WTC11 (cell line): ENCODE measurements around the gene MSI2. TPM values are rescaled to one million over a fixed set of nuclear protein-coding genes. Genes with fewer than 3 reads are reported as not detected.

Source experiments
- ATAC-seq: fragments of 200-7000 bp; cut with Tn5 transposase; 2 replicates; pipeline ENCODE4 v1.10.0; 2021; ENCODE audit warnings: mild to moderate bottlenecking, moderate library complexity
- CTCF ChIA-PET: fragments of 300-600 bp; sonication (Branson Sonifier 250); formaldehyde crosslinking; loops from one replicate; lab custom pipeline; 2021; ENCODE audit warnings: antibody characterized with exemption; lab: Charles Lee
- POLR2A ChIA-PET: fragments of 350-600 bp; sonication (Branson Sonifier 250); formaldehyde crosslinking; loops from one replicate; lab custom pipeline; 2021; ENCODE audit warnings: antibody characterized with exemption; lab: Charles Lee
- DNase-seq: peaks from one replicate; pipeline ENCODE4 v3.0.0; 2021; ENCODE audit warnings: low spot score
- H3K27ac Mint-ChIP-seq: 2 replicates; pipeline ENCODE4 v1.8.0; 2021; ENCODE audit warnings: mixed read lengths
- H3K27me3 Mint-ChIP-seq: 2 replicates; pipeline ENCODE4 v1.8.0; 2021; ENCODE audit warnings: low read depth, mild to moderate bottlenecking, moderate library complexity, mixed read lengths
- H3K36me3 Mint-ChIP-seq: 2 replicates; pipeline ENCODE4 v1.8.0; 2021; ENCODE audit warnings: mixed read lengths
- H3K4me1 Mint-ChIP-seq: 2 replicates; pipeline ENCODE4 v1.8.0; 2022; ENCODE audit warnings: mixed read lengths
- H3K4me3 Mint-ChIP-seq: 2 replicates; pipeline ENCODE4 v1.8.0; 2021; ENCODE audit warnings: mild to moderate bottlenecking, moderate library complexity, mixed read lengths
- H3K9me3 Mint-ChIP-seq: 2 replicates; pipeline ENCODE4 v1.8.0; 2021; ENCODE audit warnings: mixed read lengths
- AR ChIP-seq: fragments of 250-450 bp; sonication (Bioruptor Pico); IDR thresholded peaks from 2 replicates; pipeline ENCODE4 v1.9.0; 2021; ENCODE audit warnings: mild to moderate bottlenecking
- ATF1 ChIP-seq: sonication (generic); formaldehyde crosslinking; IDR thresholded peaks from 2 replicates; pipeline ENCODE4 v1.8.1; 2023; ENCODE audit warnings: mild to moderate bottlenecking, moderate library complexity, missing genetic modification reagents
- CREB1 ChIP-seq: sonication (generic); formaldehyde crosslinking; IDR thresholded peaks from 2 replicates; pipeline ENCODE4 v1.8.0; 2023; ENCODE audit warnings: mild to moderate bottlenecking, missing genetic modification reagents
- ETV6 ChIP-seq: sonication (generic); formaldehyde crosslinking; IDR thresholded peaks from 2 replicates; pipeline ENCODE4 v1.8.1; 2022; ENCODE audit warnings: mild to moderate bottlenecking, missing genetic modification reagents
- FOXP4 ChIP-seq: sonication (generic); formaldehyde crosslinking; IDR thresholded peaks from 2 replicates; pipeline ENCODE4 v1.8.0; 2022; ENCODE audit warnings: mild to moderate bottlenecking, missing genetic modification reagents
- GABPB1 ChIP-seq: sonication (generic); formaldehyde crosslinking; IDR thresholded peaks from 2 replicates; pipeline ENCODE4 v1.8.1; 2023; ENCODE audit warnings: mild to moderate bottlenecking, missing genetic modification reagents
- JUN ChIP-seq: sonication (generic); formaldehyde crosslinking; IDR thresholded peaks from 2 replicates; pipeline ENCODE4 v1.8.0; 2023; ENCODE audit warnings: mild to moderate bottlenecking, missing genetic modification reagents
- MXD4 ChIP-seq: fragments of 250-450 bp; sonication (Bioruptor Pico); IDR thresholded peaks from 2 replicates; pipeline ENCODE4 v1.8.0; 2021; ENCODE audit warnings: mild to moderate bottlenecking, moderate library complexity, borderline replicate concordance
- NR1H2 ChIP-seq: sonication (generic); formaldehyde crosslinking; IDR thresholded peaks from 2 replicates; pipeline ENCODE4 v1.9.0; 2021; ENCODE audit warnings: mild to moderate bottlenecking, moderate library complexity, missing genetic modification reagents
- OVOL2 ChIP-seq: fragments of 250-450 bp; sonication (Bioruptor Pico); IDR thresholded peaks from 2 replicates; pipeline ENCODE4 v1.9.0; 2021; ENCODE audit warnings: mild to moderate bottlenecking, borderline replicate concordance
- PRRX2 ChIP-seq: fragments of 250-450 bp; sonication (Bioruptor Pico); IDR thresholded peaks from 2 replicates; pipeline ENCODE4 v1.8.0; 2021; ENCODE audit warnings: mild to moderate bottlenecking
- RELA ChIP-seq: sonication (generic); formaldehyde crosslinking; IDR thresholded peaks from 2 replicates; pipeline ENCODE4 v1.8.1; 2022; ENCODE audit warnings: missing genetic modification reagents, mild to moderate bottlenecking, borderline replicate concordance
- RORB ChIP-seq: fragments of 250-450 bp; sonication (Bioruptor Pico); IDR thresholded peaks from 2 replicates; pipeline ENCODE4 v1.9.0; 2021; ENCODE audit warnings: mild to moderate bottlenecking
- SP1 ChIP-seq: sonication (generic); formaldehyde crosslinking; conservative IDR thresholded peaks from 2 replicates; pipeline ENCODE4 v1.8.1; 2022; ENCODE audit warnings: missing genetic modification reagents
- TCF7 ChIP-seq: sonication (generic); formaldehyde crosslinking; IDR thresholded peaks from 2 replicates; pipeline ENCODE4 v1.8.0; 2022; ENCODE audit warnings: mild to moderate bottlenecking, low read depth, missing genetic modification reagents, moderate library complexity
- ZBTB21 ChIP-seq: sonication (generic); formaldehyde crosslinking; IDR thresholded peaks from 2 replicates; pipeline ENCODE4 v1.8.1; 2023; ENCODE audit warnings: mild to moderate bottlenecking, missing genetic modification reagents, borderline replicate concordance
- ZNF121 ChIP-seq: sonication (generic); formaldehyde crosslinking; IDR thresholded peaks from 2 replicates; pipeline ENCODE4 v1.8.0; 2023; ENCODE audit warnings: missing genetic modification reagents
- ZNF263 ChIP-seq: sonication (generic); formaldehyde crosslinking; IDR thresholded peaks from 2 replicates; pipeline ENCODE4 v1.8.1; 2022; ENCODE audit warnings: low read depth, mild to moderate bottlenecking, moderate library complexity, missing genetic modification reagents
- ZNF281 ChIP-seq: sonication (generic); formaldehyde crosslinking; IDR thresholded peaks from 2 replicates; pipeline ENCODE4 v1.8.0; 2023; ENCODE audit warnings: mild to moderate bottlenecking, missing genetic modification reagents
- ZNF317 ChIP-seq: sonication (generic); formaldehyde crosslinking; IDR thresholded peaks from 2 replicates; pipeline ENCODE4 v1.8.1; 2023; ENCODE audit warnings: low read depth, mild to moderate bottlenecking, moderate library complexity, missing genetic modification reagents, borderline replicate concordance
- ZNF396 ChIP-seq: fragments of 250-450 bp; sonication (Bioruptor Pico); IDR thresholded peaks from 2 replicates; pipeline ENCODE4 v1.8.0; 2021; ENCODE audit warnings: mild to moderate bottlenecking, moderate library complexity, borderline replicate concordance
- ZNF423 ChIP-seq: fragments of 250-450 bp; sonication (Bioruptor Pico); IDR thresholded peaks from 2 replicates; pipeline ENCODE4 v2.1.2; 2022; ENCODE audit warnings: mild to moderate bottlenecking, moderate library complexity
- ZSCAN18 ChIP-seq: fragments of 250-450 bp; sonication (Bioruptor Pico); IDR thresholded peaks from 2 replicates; pipeline ENCODE4 v2.1.2; 2022; ENCODE audit warnings: mild to moderate bottlenecking, moderate library complexity
- total RNA-seq: library from RNA; stranded (reverse); gene quantifications from 3 replicates; pipeline ENCODE4 v1.2.3, GENCODE V29; 2021
- TF ChIP-seq, protein P1 (sequence below): fragments of 250-450 bp; sonication (Bioruptor Pico); IDR thresholded peaks from 2 replicates; pipeline ENCODE4 v1.9.0; 2021; ENCODE audit warnings: mild to moderate bottlenecking
- TF ChIP-seq, protein P2 (sequence below): sonication (generic); formaldehyde crosslinking; IDR thresholded peaks from 2 replicates; pipeline ENCODE4 v1.8.1; 2023; ENCODE audit warnings: mild to moderate bottlenecking, missing genetic modification reagents

Gene MSI2
- total RNA-seq, 1 experiment from 2014 or later, result 82.1 TPM

DNA sequence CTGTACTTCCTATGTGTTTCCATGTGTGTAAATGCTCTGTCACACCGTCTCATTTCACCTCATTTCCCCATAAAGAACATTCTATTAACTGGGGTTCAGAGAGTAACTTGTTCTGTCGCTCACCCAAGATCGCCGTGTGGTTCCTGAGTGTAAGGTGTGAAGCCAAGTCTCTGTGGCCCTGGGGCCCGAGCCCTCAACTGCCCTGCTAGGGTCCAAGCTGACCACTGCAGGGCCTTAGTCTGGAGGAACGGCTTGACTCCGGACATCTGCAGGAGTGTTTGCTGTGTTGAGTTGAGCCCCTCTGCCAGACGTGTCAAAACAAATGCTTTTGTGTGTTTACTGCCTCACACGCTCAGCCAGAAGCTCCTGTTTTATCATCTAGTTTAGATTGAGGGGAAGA, 244.7 kb downstream of the MSI2 start (continued):
- TF ChIP-seq ZNF281 (CRISPR knock-in tag), result no peak
- no peak for TF ChIP-seq NR1H2 (CRISPR knock-in tag)

GRCh38 chr17:57502022-57502421, 245.7 kb downstream of the MSI2 start:
- POLR2A ChIA-PET, result no interaction called here
- H3K27me3 Mint-ChIP-seq, result no peaks in the 10 kb centered on the region
- H3K27ac Mint-ChIP-seq, result no peak overlapping the region
- CTCF ChIA-PET, result interaction anchor here (2.2 kb wide), 1 partner anchor 170 kb away, joined by 5 read pairs; no protein-coding TSS in a partner anchor
- no peak for ATAC-seq
- peaks cover 11% of the 10 kb centered on the region for H3K4me1 Mint-ChIP-seq
- no peaks in the 10 kb centered on the region for H3K36me3 Mint-ChIP-seq
- TF ChIP-seq TCF7 (CRISPR knock-in tag), result no peak
- TF ChIP-seq JUN (CRISPR knock-in tag), result no peak
- no peak for TF ChIP-seq FOXP4 (CRISPR knock-in tag)
- TF ChIP-seq ZNF263 (CRISPR knock-in tag), result no peak
- TF ChIP-seq, protein P1, sequence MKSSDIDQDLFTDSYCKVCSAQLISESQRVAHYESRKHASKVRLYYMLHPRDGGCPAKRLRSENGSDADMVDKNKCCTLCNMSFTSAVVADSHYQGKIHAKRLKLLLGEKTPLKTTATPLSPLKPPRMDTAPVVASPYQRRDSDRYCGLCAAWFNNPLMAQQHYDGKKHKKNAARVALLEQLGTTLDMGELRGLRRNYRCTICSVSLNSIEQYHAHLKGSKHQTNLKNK (CRISPR knock-in tag), result no peak
- TF ChIP-seq, protein P2, sequence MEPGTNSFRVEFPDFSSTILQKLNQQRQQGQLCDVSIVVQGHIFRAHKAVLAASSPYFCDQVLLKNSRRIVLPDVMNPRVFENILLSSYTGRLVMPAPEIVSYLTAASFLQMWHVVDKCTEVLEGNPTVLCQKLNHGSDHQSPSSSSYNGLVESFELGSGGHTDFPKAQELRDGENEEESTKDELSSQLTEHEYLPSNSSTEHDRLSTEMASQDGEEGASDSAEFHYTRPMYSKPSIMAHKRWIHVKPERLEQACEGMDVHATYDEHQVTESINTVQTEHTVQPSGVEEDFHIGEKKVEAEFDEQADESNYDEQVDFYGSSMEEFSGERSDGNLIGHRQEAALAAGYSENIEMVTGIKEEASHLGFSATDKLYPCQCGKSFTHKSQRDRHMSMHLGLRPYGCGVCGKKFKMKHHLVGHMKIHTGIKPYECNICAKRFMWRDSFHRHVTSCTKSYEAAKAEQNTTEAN (CRISPR knock-in tag), result no peak
- no peak for TF ChIP-seq PRRX2 (CRISPR knock-in tag)
- TF ChIP-seq, all 79 proteins: peak for 0
- Mint-ChIP-seq H3K9me3 (no peaks in the 10 kb centered on the region), H3K4me3 (no peak overlapping the region)
- DNase-seq, result no peak

DNA sequence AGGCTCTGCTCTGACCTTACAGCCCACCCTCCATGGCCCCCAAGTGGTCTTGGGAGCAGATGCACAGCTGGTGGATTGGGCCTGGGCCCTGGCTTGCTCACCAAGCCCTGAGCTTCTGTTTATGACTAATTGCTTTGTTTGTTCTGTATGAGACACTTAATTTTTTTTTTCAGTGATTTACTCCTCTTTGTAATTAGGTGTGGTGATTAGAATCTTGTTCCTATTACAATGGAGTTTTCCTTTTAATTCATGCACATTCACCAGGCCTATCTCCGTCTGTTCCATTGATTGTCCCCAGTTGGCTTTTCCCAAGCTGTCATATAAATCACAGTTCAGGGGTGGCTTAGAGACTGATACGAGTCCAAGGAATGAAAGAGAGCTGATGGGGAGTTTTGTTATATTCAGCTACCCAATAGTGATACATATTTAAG, 246.5 kb downstream of the MSI2 start:
- H3K4me1 Mint-ChIP-seq, result peaks cover 9% of the 10 kb centered on the region
- H3K27me3 Mint-ChIP-seq, result no peaks in the 10 kb centered on the region
- TF ChIP-seq ETV6 (CRISPR knock-in tag) (no peak), ZSCAN18 (CRISPR knock-in tag) (no peak), MXD4 (CRISPR knock-in tag) (no peak), ZNF121 (CRISPR knock-in tag) (no peak), RORB (CRISPR knock-in tag) (no peak), RELA (CRISPR knock-in tag) (no peak), AR (CRISPR knock-in tag) (no peak), ZBTB21 (no peak), CREB1 (CRISPR knock-in tag) (no peak), ZNF396 (no peak), ATF1 (no peak), OVOL2 (CRISPR knock-in tag) (no peak), SP1 (no peak), ZNF317 (CRISPR knock-in tag) (no peak), ZNF423 (CRISPR knock-in tag) (no peak), GABPB1 (CRISPR knock-in tag) (no peak)
- no peak for DNase-seq
- H3K9me3 Mint-ChIP-seq, result no peaks in the 10 kb centered on the region
- POLR2A ChIA-PET, result no interaction called here
- ATAC-seq, result no peak
- H3K36me3 Mint-ChIP-seq, result no peaks in the 10 kb centered on the region
- no peak overlapping the region for H3K27ac Mint-ChIP-seq
- no peak overlapping the region for H3K4me3 Mint-ChIP-seq
- CTCF ChIA-PET, result interaction anchor here (2.2 kb wide), 1 partner anchor 169 kb away, joined by 5 read pairs; no protein-coding TSS in a partner anchor
